ENCODE measurements around the gene BRD9. TPM values are rescaled to one million over a fixed set of nuclear protein-coding genes. Genes with fewer than 3 reads are reported as not detected.

The BRD9 gene
- total RNA-seq, 1 donor from 2014 or later: 47.4 TPM

DNA sequence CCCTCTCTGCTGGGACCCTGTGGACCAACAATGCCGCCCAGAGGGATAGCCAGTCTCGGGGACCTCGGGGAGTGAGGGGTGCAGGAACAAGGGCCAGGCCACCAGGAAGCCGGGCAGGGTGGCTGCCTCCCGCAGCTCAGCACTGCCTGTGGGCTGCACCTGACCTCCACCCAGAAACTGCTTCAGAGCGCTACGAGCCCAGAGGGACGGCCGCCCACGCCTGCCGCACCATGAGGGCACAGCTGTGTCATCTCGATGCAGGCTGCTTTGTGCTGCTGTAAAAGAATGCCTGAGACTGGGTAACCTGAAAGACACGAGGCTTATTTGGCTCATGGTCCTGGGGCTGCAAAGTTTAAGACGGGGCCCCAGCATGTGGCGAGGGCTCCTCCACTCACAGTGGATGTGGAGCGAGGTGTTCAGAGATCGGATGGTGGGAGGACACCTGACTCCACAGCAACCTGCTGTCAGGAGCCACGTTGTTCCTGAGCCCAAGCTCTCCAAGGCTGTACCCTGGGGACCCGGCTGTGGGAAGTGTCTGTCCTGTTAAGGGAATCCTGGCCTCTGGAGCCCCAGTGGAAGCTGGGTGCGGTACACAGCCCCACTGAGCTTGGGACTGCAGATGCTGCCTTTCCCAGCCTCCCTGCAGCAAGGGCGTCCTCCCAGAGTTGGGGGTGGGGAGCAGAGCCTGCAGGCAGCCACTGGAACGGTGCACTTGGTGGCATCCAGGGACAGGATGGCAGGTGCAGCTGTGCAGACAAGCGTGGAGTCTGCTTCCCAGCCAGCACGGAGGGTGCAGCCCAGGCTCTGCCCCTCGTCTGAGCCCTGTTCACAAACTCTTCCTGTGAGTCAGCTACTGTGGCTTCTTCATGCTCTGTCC, 30.0 kb downstream of the BRD9 start:
- Histone ChIP-seq H3K4me1 (peaks cover 21% of the 10 kb centered on the region), H3K4me3 (no peak overlapping the region), H3K9me3 (no peaks in the 10 kb centered on the region), H3K27me3 (no peaks in the 10 kb centered on the region), H3K36me3 (peaks cover 0 to 30% of the 10 kb centered on the region in 2 donors), H3K27ac (no peak overlapping the region)
- no peak for DNase-seq (ENCODE audit: extremely low spot score in 2 of 2)
- TF ChIP-seq POLR2AphosphoS5 (IDR thresholded peaks at IDR 0.05; ENCODE audit: insufficient read depth in 1 of 2, low read depth in 1 of 2) (no peak), POLR2A (IDR thresholded peaks at IDR 0.05) (no peak), CTCF (IDR thresholded peaks at IDR 0.05) (no peak)
- intact Hi-C loops (cut with DNase I): loop anchor here (5.0 kb wide), 1 partner anchor 415 kb away; no protein-coding TSS in a partner anchor

DNA sequence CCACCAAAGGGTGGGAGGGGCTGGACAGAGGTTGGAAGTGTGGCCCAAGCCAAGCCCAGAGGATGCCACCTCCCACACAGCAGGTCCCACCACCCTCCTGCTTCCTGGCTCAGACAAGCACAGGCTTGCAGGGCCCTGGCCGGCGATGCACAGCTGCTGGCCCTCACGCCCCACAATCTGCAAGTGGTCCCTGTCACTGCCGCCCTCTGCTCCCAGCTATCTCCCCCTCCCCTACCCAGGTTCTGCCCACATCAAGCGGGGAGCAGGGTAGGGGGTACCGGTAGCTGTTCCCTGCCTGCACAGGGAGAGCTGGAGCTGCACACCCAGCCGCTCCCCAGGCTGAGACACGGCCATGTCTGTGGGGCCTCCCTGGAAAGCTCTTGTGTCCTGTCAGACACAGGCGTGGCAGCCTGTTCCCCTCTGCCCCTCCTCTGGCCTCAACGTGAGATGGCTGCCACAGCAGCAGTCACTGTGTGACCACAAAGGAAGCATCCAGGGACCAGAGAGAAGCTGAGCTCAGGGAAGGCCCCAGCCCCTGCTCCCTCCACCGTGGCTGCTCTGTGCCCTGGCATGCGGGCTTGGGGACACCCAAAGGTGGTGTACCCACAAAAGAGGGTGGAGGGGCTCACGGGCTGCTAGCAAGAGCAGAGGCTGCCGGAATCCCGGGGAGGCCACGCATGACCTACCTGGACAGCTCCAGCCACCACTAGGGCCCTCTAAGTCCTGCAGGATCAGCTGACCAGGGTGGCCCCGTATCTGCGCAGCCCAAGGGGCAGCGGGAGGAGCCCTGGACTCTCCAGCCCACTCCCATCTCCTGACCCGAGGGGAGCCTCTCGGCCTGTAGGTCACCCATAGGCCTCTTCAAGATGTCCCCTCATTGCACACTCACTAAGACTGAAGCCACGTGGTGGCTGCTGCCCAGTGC, 30.9 kb downstream of the BRD9 start:
- intact Hi-C loops (cut with DNase I): loop anchor here (5.0 kb wide), 1 partner anchor 414 kb away; no protein-coding TSS in a partner anchor
- no peak for TF ChIP-seq POLR2AphosphoS5 (IDR thresholded peaks at IDR 0.05; ENCODE audit: insufficient read depth in 1 of 2, low read depth in 1 of 2)
- TF ChIP-seq CTCF (IDR thresholded peaks at IDR 0.05): no peak
- no peak overlapping the region for H3K27ac ChIP-seq
- H3K27me3 ChIP-seq: no peaks in the 10 kb centered on the region
- H3K4me3 ChIP-seq: no peak overlapping the region
- peaks cover 21% of the 10 kb centered on the region for H3K4me1 ChIP-seq
- H3K36me3 ChIP-seq: peaks cover 0 to 21% of the 10 kb centered on the region in 2 donors
- DNase-seq (ENCODE audit: extremely low spot score in 2 of 2): no peak
- H3K9me3 ChIP-seq: no peaks in the 10 kb centered on the region

GRCh38 chr5:860506-861150, 32.0 kb downstream of the BRD9 start:
- intact Hi-C loops (cut with DNase I): loop anchor here (5.0 kb wide), 1 partner anchor 413 kb away; no protein-coding TSS in a partner anchor
- Histone ChIP-seq H3K4me1 (peaks cover 18% of the 10 kb centered on the region), H3K4me3 (no peak overlapping the region), H3K9me3 (no peaks in the 10 kb centered on the region), H3K27ac (no peak overlapping the region), H3K27me3 (no peaks in the 10 kb centered on the region), H3K36me3 (peaks cover 0 to 15% of the 10 kb centered on the region in 2 donors)
- no peak for DNase-seq (ENCODE audit: extremely low spot score in 2 of 2)
- TF ChIP-seq POLR2A (IDR thresholded peaks at IDR 0.05) (no peak), POLR2AphosphoS5 (IDR thresholded peaks at IDR 0.05; ENCODE audit: insufficient read depth in 1 of 2, low read depth in 1 of 2) (no peak), CTCF (IDR thresholded peaks at IDR 0.05) (no peak)

DNA sequence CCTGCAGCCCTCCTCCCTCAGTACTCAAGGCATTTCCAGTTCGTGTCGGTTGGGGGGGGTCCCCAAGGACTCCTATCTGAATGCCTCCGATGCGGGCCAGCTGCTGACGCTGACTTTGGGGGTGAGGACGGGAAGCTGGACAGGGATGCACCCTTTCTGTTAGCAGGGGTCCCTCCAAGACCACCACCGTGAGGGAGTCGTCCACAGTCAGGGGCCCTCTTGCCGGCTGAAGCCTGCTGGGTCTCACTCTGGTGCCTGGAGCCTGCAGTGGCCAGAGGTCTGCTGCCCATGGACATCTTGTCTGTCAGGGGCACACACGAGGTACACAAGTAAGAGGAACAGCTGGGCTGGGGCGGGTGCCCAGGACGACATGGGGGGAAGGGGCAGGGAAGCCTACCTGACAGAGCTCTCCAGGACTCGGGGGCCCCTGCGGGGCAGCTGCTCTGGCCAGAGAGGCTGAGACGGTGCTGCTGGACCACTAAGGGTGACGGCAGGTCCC, 32.8 kb downstream of the BRD9 start:
- DNase-seq (ENCODE audit: extremely low spot score in 2 of 2): no peak
- intact Hi-C loops (cut with DNase I): loop anchor here (5.0 kb wide), 1 partner anchor 413 kb away; no protein-coding TSS in a partner anchor
- Histone ChIP-seq H3K9me3 (no peaks in the 10 kb centered on the region), H3K4me3 (no peak overlapping the region), H3K27me3 (no peaks in the 10 kb centered on the region), H3K4me1 (peaks cover 11% of the 10 kb centered on the region), H3K36me3 (peaks cover 0 to 15% of the 10 kb centered on the region in 2 donors), H3K27ac (no peak overlapping the region)
- no peak for TF ChIP-seq POLR2AphosphoS5 (IDR thresholded peaks at IDR 0.05; ENCODE audit: insufficient read depth in 1 of 2, low read depth in 1 of 2)
- no peak for TF ChIP-seq POLR2A (IDR thresholded peaks at IDR 0.05)
- no peak for TF ChIP-seq CTCF (IDR thresholded peaks at IDR 0.05)

All from vagina (tissue), 2 donors.